K562 (cell line): ENCODE measurements around the gene CHD5. TPM values are rescaled to one million over a fixed set of nuclear protein-coding genes. Genes with fewer than 3 reads are reported as not detected.

Experiments used
- BRF2 ChIP-seq: IDR thresholded peaks from 3 replicates; pipeline ENCODE4 v1.6.1; 2011; ENCODE audit warnings: borderline replicate concordance, mild to moderate bottlenecking; ENCODE audit not compliant: insufficient read length, insufficient read depth
- FOXK1 ChIP-seq: sonication (generic); formaldehyde crosslinking; IDR thresholded peaks from 2 replicates; pipeline ENCODE4 v1.8.0; 2022; ENCODE audit warnings: missing genetic modification reagents, mild to moderate bottlenecking, borderline replicate concordance
- HDGF ChIP-seq: fragments of 450-650 bp; IDR thresholded peaks from 2 replicates; pipeline ENCODE4 v1.6.1; 2016
- KLF13 ChIP-seq: fragments of 450-650 bp; IDR thresholded peaks from 2 replicates; pipeline ENCODE4 v1.6.1; 2016; ENCODE audit warnings: missing genetic modification characterization, low read depth, mild to moderate bottlenecking, missing compliant biosample characterization, moderate library complexity, borderline replicate concordance
- NFE2 ChIP-seq: IDR thresholded peaks from 2 replicates; pipeline ENCODE4 v1.6.1; 2014; ENCODE audit warnings: antibody characterized with exemption, low read depth
- PKNOX1 ChIP-seq: fragments of 450-650 bp; IDR thresholded peaks from 2 replicates; pipeline ENCODE4 v1.6.1; 2016
- RNF2 ChIP-seq: sonication (generic); IDR thresholded peaks from 2 replicates; pipeline ENCODE4 v1.6.1; 2016
- SMARCE1 ChIP-seq: fragments of 450-650 bp; IDR thresholded peaks from 2 replicates; pipeline ENCODE4 v1.7.1; 2016; ENCODE audit warnings: mild to moderate bottlenecking
- TEAD1 ChIP-seq, 2 experiments: fragments of 450-650 bp in 1 of 2; sonication (generic) in 1 of 2; formaldehyde crosslinking; IDR thresholded peaks; 2 replicates each; pipeline versions ENCODE4 v1.4.0 to v1.8.0; 2020 to 2022; ENCODE audit warnings: mild to moderate bottlenecking in 2 of 2, missing genetic modification reagents in 1 of 2
- TFAP4 ChIP-seq: sonication (generic); formaldehyde crosslinking; IDR thresholded peaks from 2 replicates; pipeline ENCODE4 v1.8.0; 2022; ENCODE audit warnings: missing genetic modification reagents, mild to moderate bottlenecking, moderate library complexity, borderline replicate concordance
- ZNF121 ChIP-seq: sonication (generic); formaldehyde crosslinking; conservative IDR thresholded peaks from 2 replicates; pipeline ENCODE4 v1.8.0; 2022; ENCODE audit warnings: missing genetic modification reagents
- ZNF354B ChIP-seq: fragments of 250-450 bp; sonication (Bioruptor Pico); IDR thresholded peaks from 2 replicates; pipeline ENCODE4 v1.4.0; 2020
- polyA plus RNA-seq, 8 experiments: library from polyadenylated mRNA; depleted of rRNA in 4 of 8; stranded (reverse) in 5 of 8; unstranded in 3 of 8; fragments of >200 nt; fragmentation: Nextera tagmentation in 2 of 8; fragmentation: Illumina TruSeq in 1 of 8; extraction: Ambion mirVana in 2 of 8; extraction: Trizol in 1 of 8; gene quantifications; 2 replicates each; pipeline versions ENCODE4 v1.2.1 to v1.2.3, GENCODE V29; 2011 to 2014; ENCODE audit warnings: inconsistent platforms in 1 of 8, missing spikeins in 1 of 8
- total RNA-seq, 7 experiments: library from RNA; depleted of rRNA in 6 of 7; stranded (reverse); fragments of >200 nt in 6 of 7; fragmentation: Illumina TruSeq in 2 of 7; extraction: Trizol in 2 of 7; gene quantifications; 2 replicates each; pipeline versions ENCODE4 v1.2.1 to v1.2.3, GENCODE V29; 2011 to 2021; ENCODE audit warnings: low replicate concordance in 1 of 7

The CHD5 gene
- total and polyA plus RNA-seq, 9 of the 15 experiments (the other 6 are each of a cell fraction or from before 2014, with no cell fraction given) = 0.03 to 0.52 (median 0.11) TPM; not detected in 2

- no peak for TF ChIP-seq BRF2
- TF ChIP-seq RNF2 = no peak
- peak; percentile 73 for TF ChIP-seq PKNOX1
- TF ChIP-seq TFAP4 (CRISPR knock-in tag) = peak; percentile 94
- no peak for TF ChIP-seq HDGF
- TF ChIP-seq ZNF354B (CRISPR knock-in tag) = no peak
- no peak for TF ChIP-seq NFE2
- TF ChIP-seq KLF13 (tag) = peak; percentile 49; the same call in 1 of the 2 replicates
- no peak; the same call in 1 of the 2 replicates for TF ChIP-seq ZNF121 (CRISPR knock-in tag)
- TF ChIP-seq SMARCE1 = no peak
- peak in 1 of 2 experiments; percentile 71; a peak in 1 of 4 replicates for TF ChIP-seq TEAD1 (CRISPR knock-in tag; IDR thresholded peaks at IDR 0.05)
- 0 out of 2 replicates have a peak, but pooled peaks have one; percentile 80 for TF ChIP-seq FOXK1 (CRISPR knock-in tag)
Observed at GRCh38 chr1:6127587-6128163, 52.4 kb downstream of the CHD5 start (continued).
